ENCODE measurements around the gene TP53. TPM values are rescaled to one million over a fixed set of nuclear protein-coding genes. Genes with fewer than 3 reads are reported as not detected.

TP53 gene
- total and polyA plus RNA-seq, 10 of the 15 experiments (the other 5 are each of a cell fraction or from before 2014, with no cell fraction given) = 35.6 to 162 (median 75.9) TPM

GRCh38 chr17:7626956-7627249 is 60.4 kb downstream of the TP53 start:
- H2AFZ ChIP-seq (ENCODE audit: control insufficient read depth, low read depth, low read length) = peak overlapping the region; percentile 77; the same call in 1 of the 2 replicates
- peak overlapping the region; percentile 81 for H3K4me2 ChIP-seq (ENCODE audit: control insufficient read depth, insufficient read depth)
- no peak for TF ChIP-seq PRDM15 (CRISPR knock-in tag; IDR thresholded peaks at IDR 0.05)
- no peak for TF ChIP-seq BRCA1 (IDR thresholded peaks at IDR 0.05; ENCODE audit: low read depth, low read length)
- H3K27ac ChIP-seq (ENCODE audit: control insufficient read depth, insufficient read depth) = peak overlapping the region; percentile 69; the same call in 1 of the 2 replicates
- H3K27me3 ChIP-seq (replicated peaks in 1 of 2; ENCODE audit: control insufficient read depth in 2 of 2, insufficient read depth in 2 of 2, low read length in 1 of 2) = no peaks in the 10 kb centered on the region
- RAD21 ChIA-PET (ENCODE audit: unreplicated experiment) = interaction anchor here (0.9 to 3.0 kb wide), 4 partner anchors 12 to 61 kb away, joined by 4 to 21 read pairs (median 14); partner anchors contain the start of genes CD68, FXR2, TP53 and WRAP53
- no peaks in the 10 kb centered on the region for H3K36me3 ChIP-seq (ENCODE audit: control insufficient read depth in 2 of 2, insufficient read depth in 2 of 2, low read length in 1 of 2)
- POLR2A ChIA-PET = interaction anchor here (0.6 to 2.7 kb wide), 8 partner anchors 8 to 290 kb away, joined by 3 to 33 read pairs (median 8); partner anchors contain the start of genes ACAP1, FXR2, MPDU1 and TP53
- peaks cover 2% of the 10 kb centered on the region for H3K79me2 ChIP-seq (ENCODE audit: control insufficient read depth, insufficient read depth, low read length)
- H3K9me3 ChIP-seq (replicated peaks; ENCODE audit: control insufficient read depth, insufficient read depth, low read length) = no peaks in the 10 kb centered on the region
- intact Hi-C loops (cut with micrococcal nuclease; ENCODE audit: unreplicated experiment) = no loop called here
- FAIRE-seq = no peak
- H3K9ac ChIP-seq (ENCODE audit: control insufficient read depth, insufficient read depth, low read length) = peak overlapping the region; percentile 95
- H3K4me3 ChIP-seq = peak overlapping the region; percentile 100
- in situ Hi-C loops (cut with MboI) = no loop called here
- no TSS peak for BruUV-seq (replicated peaks)
- SMC1A ChIA-PET (ENCODE audit: uncharacterized antibody, unreplicated experiment) = interaction anchor here (1.7 to 2.3 kb wide), 2 partner anchors 12 to 62 kb away, joined by 5 to 19 read pairs; partner anchors contain the start of genes FXR2, TP53 and WRAP53
- ATAC-seq = no peak
- no peak for DNase-seq (ENCODE audit: low read depth, low spot score)
- H3K4me1 ChIP-seq (ENCODE audit: control insufficient read depth, insufficient read depth, low read length) = peaks cover 3% of the 10 kb centered on the region
- no peaks in the 10 kb centered on the region for H4K20me1 ChIP-seq (ENCODE audit: control insufficient read depth, insufficient read depth)
- 1% methylated on average over 6 of the region's 6 CpGs for WGBS (ENCODE audit: insufficient coverage, insufficient replicate concordance, low lambda C conversion rate, missing lambda C conversion rate)
- CTCF ChIA-PET = interaction anchor here (0.6 to 2.6 kb wide), 6 partner anchors 13 to 271 kb away, joined by 3 to 38 read pairs (median 4); partner anchors contain the start of genes FXR2, TP53 and WRAP53

All from GM12878 (cell line).